WTC11 (cell line): Measurements from ENCODE around the gene PI4KA. TPM values are rescaled to one million over a fixed set of nuclear protein-coding genes. Genes with fewer than 3 reads are reported as not detected.

Source experiments
- ATAC-seq: fragments of 200-7000 bp; cut with Tn5 transposase; 2 replicates; pipeline ENCODE4 v1.10.0; 2021; ENCODE audit warnings: mild to moderate bottlenecking, moderate library complexity
- CTCF ChIA-PET: fragments of 300-600 bp; sonication (Branson Sonifier 250); formaldehyde crosslinking; loops from one replicate; lab custom pipeline; 2021; ENCODE audit warnings: antibody characterized with exemption; lab: Charles Lee
- POLR2A ChIA-PET: fragments of 350-600 bp; sonication (Branson Sonifier 250); formaldehyde crosslinking; loops from one replicate; lab custom pipeline; 2021; ENCODE audit warnings: antibody characterized with exemption; lab: Charles Lee
- DNase-seq: peaks from one replicate; pipeline ENCODE4 v3.0.0; 2021; ENCODE audit warnings: low spot score
- H3K27ac Mint-ChIP-seq: 2 replicates; pipeline ENCODE4 v1.8.0; 2021; ENCODE audit warnings: mixed read lengths
- H3K27me3 Mint-ChIP-seq: 2 replicates; pipeline ENCODE4 v1.8.0; 2021; ENCODE audit warnings: low read depth, mild to moderate bottlenecking, moderate library complexity, mixed read lengths
- H3K36me3 Mint-ChIP-seq: 2 replicates; pipeline ENCODE4 v1.8.0; 2021; ENCODE audit warnings: mixed read lengths
- H3K4me1 Mint-ChIP-seq: 2 replicates; pipeline ENCODE4 v1.8.0; 2022; ENCODE audit warnings: mixed read lengths
- H3K4me3 Mint-ChIP-seq: 2 replicates; pipeline ENCODE4 v1.8.0; 2021; ENCODE audit warnings: mild to moderate bottlenecking, moderate library complexity, mixed read lengths
- H3K9me3 Mint-ChIP-seq: 2 replicates; pipeline ENCODE4 v1.8.0; 2021; ENCODE audit warnings: mixed read lengths
- ATF3 ChIP-seq: sonication (generic); formaldehyde crosslinking; conservative IDR thresholded peaks from 2 replicates; pipeline ENCODE4 v1.8.1; 2022; ENCODE audit warnings: mild to moderate bottlenecking, missing genetic modification reagents
- CBFB ChIP-seq: sonication (generic); formaldehyde crosslinking; IDR thresholded peaks from 2 replicates; pipeline ENCODE4 v1.8.1; 2022; ENCODE audit warnings: mild to moderate bottlenecking, low read depth, missing genetic modification reagents
- CTCF ChIP-seq: fragments of 200-600 bp; IDR thresholded peaks from 2 replicates; pipeline ENCODE4 v1.8.0; 2022; ENCODE audit warnings: antibody characterized with exemption
- E2F5 ChIP-seq: sonication (generic); formaldehyde crosslinking; IDR thresholded peaks from 2 replicates; pipeline ENCODE4 v1.8.1; 2022; ENCODE audit warnings: mild to moderate bottlenecking, moderate library complexity, missing genetic modification reagents
- ELF4 ChIP-seq: sonication (generic); formaldehyde crosslinking; IDR thresholded peaks from 2 replicates; pipeline ENCODE4 v1.8.1; 2022; ENCODE audit warnings: low read depth, mild to moderate bottlenecking, moderate library complexity, missing genetic modification reagents
- ERG ChIP-seq: fragments of 250-450 bp; sonication (Bioruptor Pico); IDR thresholded peaks from 2 replicates; pipeline ENCODE4 v1.8.0; 2021; ENCODE audit warnings: mild to moderate bottlenecking
- ETV6 ChIP-seq: sonication (generic); formaldehyde crosslinking; IDR thresholded peaks from 2 replicates; pipeline ENCODE4 v1.8.1; 2022; ENCODE audit warnings: mild to moderate bottlenecking, missing genetic modification reagents
- GABPB1 ChIP-seq: sonication (generic); formaldehyde crosslinking; IDR thresholded peaks from 2 replicates; pipeline ENCODE4 v1.8.1; 2023; ENCODE audit warnings: mild to moderate bottlenecking, missing genetic modification reagents
- GRHL2 ChIP-seq: fragments of 250-450 bp; sonication (Bioruptor Pico); IDR thresholded peaks from 2 replicates; pipeline ENCODE4 v1.8.0; 2022; ENCODE audit warnings: mild to moderate bottlenecking, moderate library complexity; ENCODE audit not compliant: insufficient replicate concordance, severe bottlenecking
- HMGA2 ChIP-seq: fragments of 250-450 bp; sonication (Bioruptor Pico); IDR thresholded peaks from 2 replicates; pipeline ENCODE4 v1.4.0; 2021; ENCODE audit warnings: mild to moderate bottlenecking, moderate library complexity
- NFE2L1 ChIP-seq: sonication (generic); formaldehyde crosslinking; IDR thresholded peaks from 2 replicates; pipeline ENCODE4 v1.8.1; 2023; ENCODE audit warnings: missing genetic modification reagents
- OVOL2 ChIP-seq: fragments of 250-450 bp; sonication (Bioruptor Pico); IDR thresholded peaks from 2 replicates; pipeline ENCODE4 v1.9.0; 2021; ENCODE audit warnings: mild to moderate bottlenecking, borderline replicate concordance
- RORB ChIP-seq: fragments of 250-450 bp; sonication (Bioruptor Pico); IDR thresholded peaks from 2 replicates; pipeline ENCODE4 v1.9.0; 2021; ENCODE audit warnings: mild to moderate bottlenecking
- SOX15 ChIP-seq: fragments of 250-450 bp; sonication (Bioruptor Pico); IDR thresholded peaks from 2 replicates; pipeline ENCODE4 v1.9.0; 2021; ENCODE audit warnings: mild to moderate bottlenecking
- STAT6 ChIP-seq: sonication (generic); formaldehyde crosslinking; conservative IDR thresholded peaks from 2 replicates; pipeline ENCODE4 v1.8.1; 2023; ENCODE audit warnings: mild to moderate bottlenecking, low read depth, missing genetic modification reagents, moderate library complexity
- USF2 ChIP-seq: sonication (generic); formaldehyde crosslinking; IDR thresholded peaks from 2 replicates; pipeline ENCODE4 v1.8.1; 2023; ENCODE audit warnings: mild to moderate bottlenecking, missing genetic modification reagents, moderate library complexity
- ZBTB21 ChIP-seq: sonication (generic); formaldehyde crosslinking; IDR thresholded peaks from 2 replicates; pipeline ENCODE4 v1.8.1; 2023; ENCODE audit warnings: mild to moderate bottlenecking, missing genetic modification reagents, borderline replicate concordance
- ZNF512 ChIP-seq: sonication (generic); formaldehyde crosslinking; IDR thresholded peaks from 2 replicates; pipeline ENCODE4 v1.8.1; 2022; ENCODE audit warnings: missing genetic modification reagents, borderline replicate concordance
- ZNF532 ChIP-seq: fragments of 250-450 bp; sonication (Bioruptor Pico); IDR thresholded peaks from 2 replicates; pipeline ENCODE4 v1.9.0; 2021; ENCODE audit warnings: mild to moderate bottlenecking, borderline replicate concordance
- total RNA-seq: library from RNA; stranded (reverse); gene quantifications from 3 replicates; pipeline ENCODE4 v1.2.3, GENCODE V29; 2021

The PI4KA gene
- total RNA-seq, 1 experiment from 2014 or later: 45.5 TPM

- DNase-seq (no peak), ATAC-seq (no peak)
- Mint-ChIP-seq H3K4me1 (no peaks in the 10 kb centered on the region), H3K27me3 (no peaks in the 10 kb centered on the region), H3K9me3 (no peaks in the 10 kb centered on the region), H3K27ac (no peak overlapping the region), H3K36me3 (no peaks in the 10 kb centered on the region), H3K4me3 (no peak overlapping the region)
- ChIA-PET POLR2A (no interaction called here), CTCF (no interaction called here)
- TF ChIP-seq GRHL2 (CRISPR knock-in tag) (no peak), ERG (no peak), ZBTB21 (CRISPR knock-in tag) (no peak), GABPB1 (CRISPR knock-in tag) (no peak), ETV6 (CRISPR knock-in tag) (no peak), ELF4 (no peak), RORB (CRISPR knock-in tag) (no peak), ZNF512 (no peak), NFE2L1 (no peak), HMGA2 (CRISPR knock-in tag) (no peak), E2F5 (CRISPR knock-in tag) (no peak), SOX15 (no peak), STAT6 (no peak), USF2 (CRISPR knock-in tag) (no peak), ATF3 (no peak), OVOL2 (CRISPR knock-in tag) (no peak), CBFB (no peak)
These were observed 137.0 kb downstream of the PI4KA start for GRCh38 chr22:20721409-20722218.

GRCh38 chr22:20720692-20721408 is 137.8 kb downstream of the PI4KA start:
- 0 out of 2 replicates have a peak overlapping the region, but pooled peaks have one; percentile 4 for H3K27ac Mint-ChIP-seq
- TF ChIP-seq ERG: no peak
- TF ChIP-seq CTCF: no peak
- no peak for TF ChIP-seq ZNF532

More at GRCh38 chr22:20720692-20721408, 137.8 kb downstream of the PI4KA start:
- Mint-ChIP-seq H3K4me1 (no peaks in the 10 kb centered on the region), H3K36me3 (no peaks in the 10 kb centered on the region), H3K9me3 (no peaks in the 10 kb centered on the region), H3K27me3 (no peaks in the 10 kb centered on the region), H3K4me3 (no peak overlapping the region)
- ATAC-seq (no peak), DNase-seq (no peak)
- POLR2A ChIA-PET: no interaction called here
- CTCF ChIA-PET: no interaction called here
